Posterior vena cava (tissue), 2 donors: ENCODE results near the gene CIB4. TPM values are rescaled to one million over a fixed set of nuclear protein-coding genes. Genes with fewer than 3 reads are reported as not detected.
A peak's percentile ranks its signal among the peaks of the same experiment; 100 is the strongest.

Experiments
- DNase-seq: peaks from one replicate; pipeline ENCODE4 v3.0.0-alpha.2; 2020; ENCODE audit warnings: low spot score
- intact Hi-C, 2 donors: fragments of 100-400 bp; cut with DNase I; formaldehyde crosslinking; loops; one replicate each; pipeline versions ENCODE4 v1.14.1 to v1.14.2; 2022 to 2023
- total RNA-seq, 2 donors: library from RNA; stranded (reverse); fragmentation: NEBNext Ultra II Directional; extraction: Animal tissue kit (Norgen Biotek cat#: 25700); gene quantifications; one replicate each; pipeline ENCODE4 v1.2.1, GENCODE V29; 2021
- donor health status: DM: yes; HTN: yes; CAD: no.
- donor health status: DM: yes; HTN: yes; CAD: no.

Gene CIB4
- total RNA-seq, 2 donors from 2014 or later = not detected

GRCh38 chr2:26630235-26630634 is 10.9 kb downstream of the CIB4 start:
- peak; percentile 53 for DNase-seq
- intact Hi-C loops = no loop called here

DNA sequence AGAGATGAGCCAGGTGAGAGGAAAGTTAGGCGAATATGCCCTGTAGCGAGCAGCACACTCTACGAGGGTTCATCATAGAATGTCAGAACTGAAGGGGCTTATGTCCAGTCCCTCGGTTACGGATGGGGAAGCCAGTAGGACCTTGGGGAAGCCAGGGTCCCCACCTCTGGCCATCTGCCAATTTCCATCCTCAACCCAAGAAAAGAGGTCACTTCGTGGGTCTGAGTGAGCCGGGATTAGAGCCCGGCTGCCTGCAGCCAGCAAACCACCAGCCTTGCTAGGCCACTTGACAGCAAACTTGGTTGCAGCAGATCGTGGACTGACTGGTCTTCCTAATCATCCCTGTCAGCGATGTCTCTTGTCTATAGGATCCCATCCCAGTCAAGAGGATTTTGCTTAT is 11.4 kb downstream of the CIB4 start:
- intact Hi-C loops = no loop called here
- DNase-seq = peak; percentile 38

DNA sequence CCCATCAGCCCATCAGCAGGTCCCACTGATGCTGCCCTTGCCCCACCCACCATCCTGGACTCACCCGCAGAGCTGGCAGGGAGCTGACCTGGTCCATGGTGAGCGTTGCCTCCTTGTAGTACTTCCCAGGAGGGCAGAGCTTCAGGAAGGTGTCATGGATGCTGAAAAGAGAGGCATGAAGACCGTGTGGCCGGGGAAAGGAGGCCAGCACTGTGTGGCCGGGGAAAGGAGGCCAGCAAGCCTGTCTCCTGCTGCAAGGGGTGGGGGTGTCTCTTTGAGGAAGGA is 11.9 kb downstream of the CIB4 start:
- peak; percentile 73 for DNase-seq
- intact Hi-C loops = no loop called here

DNA sequence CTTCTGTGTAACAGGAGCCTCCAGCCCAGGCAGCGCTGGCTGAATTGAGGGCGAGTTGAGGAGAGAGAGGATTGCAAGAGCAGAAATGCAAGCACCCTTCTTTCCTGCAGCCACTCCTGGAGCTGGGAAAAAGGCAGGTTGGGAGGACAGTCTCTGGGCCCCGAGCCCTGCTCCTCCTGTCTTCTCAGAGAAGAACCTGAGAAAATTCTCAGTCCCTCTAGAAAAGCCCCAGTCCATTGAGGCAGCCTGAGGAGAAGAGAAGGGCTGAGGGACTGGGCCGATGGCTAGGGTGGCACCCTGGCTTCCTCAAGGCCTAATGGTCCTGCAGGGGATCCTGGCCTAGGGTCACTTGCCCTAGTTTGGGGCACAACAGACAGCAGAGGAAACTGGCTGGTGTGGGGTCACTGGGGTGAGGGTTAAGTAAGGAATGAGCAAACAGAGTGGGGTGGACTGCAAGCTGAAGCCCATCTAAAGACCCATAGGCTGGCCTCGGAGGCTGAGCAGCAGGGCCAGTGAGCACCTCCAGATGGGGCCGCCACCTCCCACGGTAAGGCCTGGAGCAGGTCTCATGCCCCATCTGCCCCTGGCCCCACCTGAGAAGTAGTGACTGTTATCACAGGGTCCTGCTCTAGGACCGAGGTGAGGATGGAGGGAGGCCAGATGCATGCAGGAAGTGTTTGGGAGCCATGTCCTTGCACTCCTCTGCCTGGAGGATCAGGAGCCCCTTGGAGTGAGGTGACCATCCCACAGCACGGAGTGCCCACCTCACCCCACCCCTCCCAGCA is 12.4 kb downstream of the CIB4 start:
- intact Hi-C loops = no loop called here
- DNase-seq = peak; percentile 18

- peak; percentile 69 for DNase-seq
- intact Hi-C loops = no loop called here
Observed at GRCh38 chr2:26627350-26628105, 13.6 kb downstream of the CIB4 start.

DNA sequence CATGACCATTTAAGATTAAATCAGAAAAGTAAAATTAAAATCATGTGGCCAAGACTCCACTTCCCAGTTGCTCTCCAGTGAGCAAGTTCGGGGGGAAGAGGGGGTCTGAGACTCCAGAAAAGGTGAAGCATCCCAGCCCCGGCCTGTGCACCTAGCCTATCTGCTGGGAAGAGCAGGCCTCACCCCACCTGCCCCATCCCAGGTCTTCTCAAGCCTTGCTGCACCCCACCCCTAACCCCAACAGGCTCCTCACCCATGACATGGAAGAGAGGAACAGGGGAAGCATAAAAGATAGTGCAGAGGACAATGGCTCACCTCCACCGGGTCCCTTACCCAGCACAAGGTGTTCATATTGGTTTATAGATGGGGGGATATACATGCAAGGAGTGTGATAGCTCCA is 14.6 kb downstream of the CIB4 start:
- peak; percentile 47 for DNase-seq
- intact Hi-C loops = no loop called here

DNA sequence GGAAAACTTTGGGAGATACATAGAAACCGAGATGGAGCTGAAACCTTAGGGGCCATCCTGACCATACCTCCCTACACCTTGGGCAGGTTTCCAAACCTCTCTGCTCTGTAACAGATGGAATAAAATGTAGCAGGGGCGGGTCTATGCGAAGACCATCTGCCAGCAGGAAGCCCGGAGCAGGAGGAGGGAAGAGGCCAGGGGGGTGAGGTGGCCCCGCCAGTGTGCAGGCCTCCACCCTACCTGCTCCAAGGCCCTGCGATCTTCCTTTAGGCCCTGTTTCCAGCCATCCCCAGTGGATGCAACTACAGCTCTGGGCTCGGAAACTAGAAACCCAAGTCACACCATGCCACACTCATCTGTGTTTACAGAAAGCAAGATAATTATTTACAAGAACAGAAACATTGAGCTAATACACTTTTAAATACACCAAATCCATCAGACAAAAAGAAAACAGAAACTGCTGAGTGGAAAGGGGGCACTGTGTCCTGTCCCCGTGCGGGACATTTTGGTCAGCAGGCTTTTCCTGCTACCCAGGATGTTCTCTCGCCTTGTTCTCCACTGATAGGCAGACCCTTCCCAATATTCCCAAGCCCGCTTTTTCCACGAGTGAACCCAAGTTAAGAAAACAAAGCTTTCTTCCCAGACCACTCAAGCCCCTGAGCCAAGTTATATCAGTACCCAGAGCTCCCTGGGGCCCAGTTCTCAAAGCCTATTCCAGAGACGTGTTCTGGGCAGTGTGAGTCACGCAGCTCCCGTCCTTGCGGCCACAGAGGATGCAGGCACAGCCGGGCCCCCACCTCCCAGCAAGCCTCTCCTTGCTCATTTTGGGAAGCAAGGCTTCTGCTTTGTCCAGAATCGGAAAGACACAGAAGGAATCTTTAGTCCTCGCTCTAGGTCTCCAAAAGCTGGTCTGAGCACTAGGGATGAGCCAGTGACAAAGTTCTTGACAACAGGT is 17.3 kb downstream of the CIB4 start:
- peak; percentile 79 for DNase-seq
- intact Hi-C loops = no loop called here

DNA sequence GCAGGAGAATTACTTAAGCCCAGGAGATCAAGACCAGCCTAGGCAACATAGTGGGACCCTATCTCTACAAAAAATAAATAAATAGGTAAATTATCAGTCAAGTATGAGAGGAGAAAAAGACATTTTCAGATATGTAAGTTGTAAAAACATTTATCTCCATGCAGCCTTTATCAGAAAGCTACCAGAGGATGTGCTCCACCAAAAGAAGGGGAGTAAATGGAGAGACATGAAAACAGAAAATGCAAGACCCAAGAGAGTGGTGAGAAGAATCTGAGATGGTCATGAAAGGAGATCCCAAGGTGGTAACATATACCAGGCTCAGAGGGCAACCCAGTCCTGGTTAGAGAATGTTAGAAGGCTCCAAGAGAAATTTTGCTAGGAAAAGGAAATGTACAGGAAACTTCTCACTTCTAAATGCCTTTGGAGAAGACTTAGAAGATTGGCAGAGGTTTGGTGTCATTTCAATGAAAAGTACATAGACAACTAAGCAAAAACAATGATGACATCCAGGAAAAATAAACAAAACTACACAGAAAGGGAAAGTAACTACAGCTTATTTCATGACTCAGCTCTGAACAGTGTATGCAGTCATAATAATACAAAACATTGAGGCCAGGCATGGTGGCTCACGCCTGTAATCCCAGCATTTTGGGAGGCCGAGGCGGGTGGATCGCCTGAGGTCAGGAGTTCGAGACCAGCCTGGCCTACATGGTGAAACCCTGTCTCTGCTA is 19.5 kb downstream of the CIB4 start:
- intact Hi-C loops = no loop called here
- DNase-seq = no peak

DNA sequence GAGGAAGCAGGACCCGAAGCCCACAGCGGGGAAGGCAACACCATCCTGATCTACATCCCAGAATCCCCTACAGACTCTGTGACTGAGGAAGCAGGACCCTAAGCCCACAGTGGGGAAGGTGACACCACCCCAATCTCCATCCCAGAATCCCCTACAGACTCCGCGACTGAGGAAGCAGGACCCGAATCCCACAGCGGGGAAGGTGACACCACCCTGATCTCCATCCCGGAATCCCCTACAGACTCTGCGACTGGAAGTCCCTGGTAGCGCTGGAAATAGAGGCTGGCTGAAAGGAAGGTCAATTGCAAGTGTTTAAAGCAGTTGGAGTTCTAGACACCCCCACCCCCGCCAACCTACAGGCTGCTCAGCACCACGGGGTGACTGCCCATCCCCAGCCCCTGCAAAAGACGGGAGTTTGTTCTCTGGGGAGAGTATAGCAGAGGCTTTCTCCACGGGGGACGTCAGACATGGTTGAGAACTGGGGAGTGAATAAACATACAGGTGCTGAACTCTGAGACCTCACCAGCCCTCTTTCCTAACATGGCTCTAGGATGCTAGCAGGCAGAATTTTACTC is 21.0 kb downstream of the CIB4 start:
- DNase-seq = peak; percentile 37
- intact Hi-C loops = no loop called here

GRCh38 chr2:26619521-26619951 is 21.6 kb downstream of the CIB4 start:
- intact Hi-C loops = no loop called here
- DNase-seq = peak; percentile 32

DNA sequence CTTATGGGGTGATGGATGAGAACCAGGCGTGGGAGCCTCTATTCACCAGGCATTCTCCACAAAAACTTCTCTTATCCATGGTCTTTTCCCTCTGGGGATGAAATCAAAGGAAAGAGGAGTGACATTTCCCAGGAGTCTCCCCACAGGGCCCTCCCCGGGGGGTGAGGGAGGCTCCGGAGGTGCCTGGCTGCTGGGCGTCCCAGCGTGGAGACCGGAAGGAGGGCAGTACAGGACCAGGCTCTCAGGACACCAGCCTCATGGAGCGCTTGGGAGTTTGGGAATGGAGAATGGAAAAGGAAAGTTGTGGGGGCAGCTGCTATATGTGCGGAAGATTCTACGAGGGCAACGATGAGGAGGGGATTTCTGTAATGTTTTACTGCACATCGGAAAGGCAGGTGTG is 22.1 kb downstream of the CIB4 start:
- intact Hi-C loops = no loop called here
- no peak for DNase-seq

- DNase-seq = peak; percentile 68
- intact Hi-C loops = loop anchor here in 1 of 2 donors (1.0 kb wide), 1 partner anchor 26 kb away; no protein-coding TSS in a partner anchor
Observed at GRCh38 chr2:26618611-26619010, 22.6 kb downstream of the CIB4 start.

DNA sequence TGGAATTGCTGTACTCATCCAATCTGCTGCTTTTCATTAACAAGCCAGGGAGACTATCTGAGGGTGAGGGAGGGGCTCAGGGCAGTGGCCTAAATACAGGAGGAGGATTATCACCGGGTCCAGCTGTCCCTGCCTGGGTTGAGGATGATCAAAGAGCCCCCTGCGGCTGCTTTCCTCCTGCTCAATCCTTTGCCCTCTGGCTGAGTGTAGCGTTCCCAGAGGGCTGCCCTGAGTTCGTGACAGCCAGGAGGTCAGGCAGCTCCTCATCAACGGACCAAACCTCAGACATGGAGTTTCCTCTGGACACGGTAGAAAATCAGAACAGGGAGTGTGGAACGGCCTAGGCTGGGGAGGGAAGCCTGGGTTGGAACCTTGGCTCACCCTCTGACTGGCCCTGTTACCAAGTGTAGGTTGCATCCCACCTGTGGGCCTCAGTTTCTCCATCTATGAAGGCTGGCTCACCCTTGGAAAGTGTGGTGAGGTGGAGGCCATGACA is 23.5 kb downstream of the CIB4 start:
- DNase-seq = peak; percentile 62
- intact Hi-C loops = loop anchor here in 1 of 2 donors (1.0 kb wide), 1 partner anchor 25 kb away; no protein-coding TSS in a partner anchor

DNA sequence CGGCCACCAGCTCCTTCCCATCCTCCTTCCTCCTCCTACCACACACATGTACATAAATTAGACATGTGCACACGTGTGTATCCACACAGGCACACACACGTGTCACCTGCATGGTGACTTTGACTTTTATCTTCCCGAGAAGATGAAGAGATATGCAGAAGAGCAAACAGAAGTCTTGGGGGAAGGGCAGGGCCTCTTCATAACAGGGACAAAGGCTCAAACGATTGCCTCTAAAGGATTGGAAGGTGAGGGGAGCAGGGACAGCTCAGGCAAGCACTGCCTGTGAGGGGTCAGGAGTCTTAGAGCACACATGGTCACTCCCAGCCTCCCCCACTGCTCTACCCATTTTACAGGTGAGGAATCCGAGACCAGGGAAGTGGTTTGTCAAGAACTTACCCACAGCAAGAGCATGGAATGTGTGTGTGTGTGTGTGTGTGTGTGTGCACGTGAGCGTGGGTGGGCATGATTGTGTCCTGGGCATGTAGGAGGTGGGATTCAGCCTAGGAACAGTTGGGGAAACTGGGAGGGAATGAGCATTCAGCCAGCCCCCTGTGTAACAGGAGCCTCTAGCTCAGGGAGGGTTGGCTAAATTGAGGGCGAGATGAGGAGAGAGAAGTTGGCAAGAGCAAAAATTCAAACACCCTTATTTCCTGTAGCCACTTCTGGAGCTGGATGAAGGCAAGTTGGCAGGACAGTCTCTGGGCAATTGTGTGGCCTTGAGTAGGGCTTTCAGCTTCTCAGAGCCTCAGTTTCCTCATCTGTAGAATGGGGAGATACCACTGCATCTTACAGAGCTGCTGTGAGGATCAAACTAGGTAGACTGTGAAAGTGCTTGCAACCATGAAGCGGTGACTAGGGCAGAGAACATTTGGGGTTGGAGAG is 24.2 kb downstream of the CIB4 start:
- intact Hi-C loops = no loop called here

GRCh38 chr2:26615860-26616705 is 25.1 kb downstream of the CIB4 start:
- DNase-seq = peak; percentile 69
- intact Hi-C loops = no loop called here

More for the DNA sequence above, 24.2 kb downstream of the CIB4 start:
- DNase-seq = no peak

DNA sequence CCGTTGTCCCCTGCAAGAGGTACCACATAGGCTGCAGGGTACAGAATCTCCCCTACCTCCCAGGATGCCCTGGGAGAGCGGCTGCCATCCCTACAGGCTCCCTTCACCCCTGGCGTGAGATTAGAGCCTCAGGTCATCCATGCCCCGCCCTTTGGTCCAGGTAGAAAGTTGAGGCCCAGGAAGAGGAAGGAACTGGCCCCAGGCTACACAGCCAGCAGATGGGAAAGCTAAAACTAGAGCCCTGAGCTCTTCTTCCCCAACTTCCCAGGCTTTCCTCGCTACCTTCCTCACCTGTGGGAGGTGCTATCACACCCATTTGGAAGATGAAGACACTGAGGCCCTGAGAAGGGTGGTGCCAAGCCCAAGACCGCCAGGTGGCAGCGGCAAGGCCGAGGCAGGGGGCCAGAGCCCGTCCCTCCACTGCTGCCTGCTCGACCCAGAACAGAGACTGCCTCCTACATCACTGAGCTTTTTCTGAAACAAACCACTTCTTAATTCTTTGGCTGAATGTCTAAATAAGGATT is 25.8 kb downstream of the CIB4 start:
- intact Hi-C loops = no loop called here

More for the DNA sequence above, 25.8 kb downstream of the CIB4 start:
- peak; percentile 31 for DNase-seq
